ENCODE measurements around the gene RFC2. TPM values are rescaled to one million over a fixed set of nuclear protein-coding genes. Genes with fewer than 3 reads are reported as not detected.

The RFC2 gene
- total and polyA plus RNA-seq, 2 of the 8 experiments (the other 6 are each of a cell fraction or from before 2014, with no cell fraction given), result 52.9 to 85.4 TPM

- 0 out of 4 replicates have a peak overlapping the region, but pooled peaks of 1 of the 2 experiments have one; percentile 6 for H3K4me2 ChIP-seq (ENCODE audit: insufficient read depth in 1 of 2, low read depth in 2 of 2, low read length in 2 of 2)
- FAIRE-seq (no peak), DNase-seq (ENCODE audit: low read depth in 1 of 2, low spot score in 2 of 2) (no peak)
- H3K4me1 ChIP-seq (replicated peaks in 1 of 4; ENCODE audit: control insufficient read depth in 3 of 4, insufficient read depth in 4 of 4, low read length in 3 of 4), result peaks cover 0 to 30% (median 11%) of the 10 kb centered on the region in 4 experiments; a peak in 6 of 7 replicates
- no peak overlapping the region for H3K56ac ChIP-seq (replicated peaks; ENCODE audit: insufficient read length, low read depth, low read length)
- peaks cover 5% of the 10 kb centered on the region; the same call in 1 of the 2 replicates for H3K23me2 ChIP-seq (ENCODE audit: low read depth, low read length)
- H2AK5ac ChIP-seq (ENCODE audit: low read depth, low read length), result no peak overlapping the region
- 0 out of 2 replicates have a peak overlapping the region, but pooled peaks have one; percentile 75 for H2BK15ac ChIP-seq (ENCODE audit: low read length)
- no peak overlapping the region for H3K27ac ChIP-seq (ENCODE audit: low read depth, low read length)
- H3K36me3 ChIP-seq (ENCODE audit: control insufficient read depth in 2 of 4, insufficient read depth in 4 of 4, low read length in 3 of 4), result no peaks in the 10 kb centered on the region
- H2AFZ ChIP-seq (ENCODE audit: low read length), result no peak overlapping the region
- no peak overlapping the region for H2BK20ac ChIP-seq (ENCODE audit: low read length)
- peaks cover 0 to 1% of the 10 kb centered on the region in 2 experiments; a peak in 1 of 4 replicates for H3K79me2 ChIP-seq (ENCODE audit: control insufficient read depth in 1 of 2, insufficient read depth in 2 of 2, low read length in 2 of 2)
- no peak overlapping the region for H4K5ac ChIP-seq (ENCODE audit: insufficient read length, low read depth, low read length)
- H3K9ac ChIP-seq (replicated peaks in 1 of 4; ENCODE audit: extremely low read depth in 1 of 4, low read depth in 3 of 4, low read length in 3 of 4), result no peak overlapping the region
- H3K18ac ChIP-seq (ENCODE audit: extremely low read depth, low read length), result no peak overlapping the region
- H3K27me3 ChIP-seq (replicated peaks in 1 of 4; ENCODE audit: control insufficient read depth in 3 of 4, extremely low read depth in 1 of 4, insufficient read depth in 3 of 4, low read length in 3 of 4), result peaks cover 0 to 4% (median 0%) of the 10 kb centered on the region in 4 experiments; a peak in 3 of 7 replicates
- H3K23ac ChIP-seq (ENCODE audit: insufficient read length), result no peak overlapping the region
- no peak overlapping the region for H3K4me3 ChIP-seq (ENCODE audit: extremely low read depth in 1 of 4, insufficient read depth in 2 of 4, low read depth in 3 of 4, low read length in 4 of 4)
- no peak overlapping the region for H3K14ac ChIP-seq (ENCODE audit: insufficient read length)
- no peak overlapping the region for H4K8ac ChIP-seq (ENCODE audit: extremely low read depth, insufficient read depth, low read length)
- POLR2A ChIA-PET (ENCODE audit: partially characterized antibody), result interaction anchor here (0.6 to 4.4 kb wide), 5 partner anchors 8 to 464 kb away, joined by 3 to 32 read pairs (median 3); no protein-coding TSS in a partner anchor
- peak overlapping the region; percentile 80 for H4K91ac ChIP-seq (replicated peaks; ENCODE audit: insufficient read length, low read length)
- no peaks in the 10 kb centered on the region for H4K20me1 ChIP-seq (replicated peaks in 1 of 2; ENCODE audit: control insufficient read depth in 1 of 2, insufficient read depth in 2 of 2, low read length in 2 of 2)
- H3K9me3 ChIP-seq (ENCODE audit: insufficient read depth in 2 of 2, low read depth in 1 of 2, low read length in 1 of 2), result no peaks in the 10 kb centered on the region
- H3K79me1 ChIP-seq (ENCODE audit: low read depth, low read length), result no peaks in the 10 kb centered on the region
- H2BK120ac ChIP-seq (replicated peaks; ENCODE audit: low read depth, low read length), result peak overlapping the region; percentile 53
- CTCF ChIA-PET (ENCODE audit: partially characterized antibody), result interaction anchor here (0.5 to 6.4 kb wide), 6 partner anchors 10 to 324 kb away, joined by 3 to 47 read pairs (median 12); no protein-coding TSS in a partner anchor
- H2BK12ac ChIP-seq (ENCODE audit: low read depth, low read length), result peak overlapping the region; percentile 71
- WGBS, 2 experiments (ENCODE audit: extremely low coverage in 1 of 2, insufficient coverage in 1 of 2, insufficient read length in 1 of 2, insufficient replicate concordance in 2 of 2, low coverage in 1 of 2, low lambda C conversion rate in 2 of 2, missing lambda C conversion rate in 1 of 2), result 57% methylated on average over 9 of the region's 9 CpGs; no CpG with 5 or more reads in 1 of the 2 experiments
- H3K4ac ChIP-seq (replicated peaks; ENCODE audit: insufficient read length, low read depth, low read length), result peak overlapping the region; percentile 77
- peak overlapping the region; percentile 41; the same call in 1 of the 2 replicates for H2BK5ac ChIP-seq (ENCODE audit: low read depth, low read length)
- TF ChIP-seq EP300 (IDR thresholded peaks at IDR 0.05; ENCODE audit: borderline replicate concordance in 1 of 2, low read depth in 2 of 2, low read length in 2 of 2) (peak in 1 of 2 experiments; percentile 81; a peak in 1 of 3 replicates), RBBP5 (IDR thresholded peaks at IDR 0.05; ENCODE audit: borderline replicate concordance, low read depth, low read length) (no peak), BRCA1 (IDR thresholded peaks at IDR 0.05; ENCODE audit: low read depth, low read length) (no peak), KDM1A (IDR thresholded peaks at IDR 0.05; ENCODE audit: borderline replicate concordance, low read length) (no peak), CBX8 (IDR thresholded peaks at IDR 0.05; ENCODE audit: borderline replicate concordance, low read depth, low read length) (no peak), SP1 (IDR thresholded peaks at IDR 0.05; ENCODE audit: low read depth, low read length) (peak; percentile 62), POLR2A (IDR thresholded peaks at IDR 0.05; ENCODE audit: control extremely low read depth in 1 of 2, low read depth in 2 of 2, low read length in 2 of 2) (no peak), ATF3 (IDR thresholded peaks at IDR 0.05; ENCODE audit: insufficient read depth, low read depth, low read length) (peak; percentile 57; the same call in 1 of the 2 replicates), POU5F1 (IDR thresholded peaks at IDR 0.05; ENCODE audit: low read depth, low read length) (no peak), BACH1 (IDR thresholded peaks at IDR 0.05; ENCODE audit: low read length) (no peak), HDAC2 (IDR thresholded peaks at IDR 0.05; ENCODE audit: borderline replicate concordance in 1 of 2, low read depth in 2 of 2, low read length in 2 of 2) (0 out of 4 replicates have a peak, but pooled peaks of 1 of the 2 experiments have one; percentile 31)
Measured at GRCh38 chr7:74284781-74285259, 30.6 kb upstream of the RFC2 start.

All from H1 (cell line).